Transverse colon (tissue), 4 donors: Measurements from ENCODE around the gene PSORS1C2.

ENCODE experiments used
- CTCF ChIP-seq, 5 experiments: fragments of 200-600 bp in 3 of 5; fragments of 450-650 bp in 2 of 5; sonication (generic) in 3 of 5; IDR thresholded peaks; 1 replicate in 2 of 5; 2 replicates in 3 of 5; pipeline ENCODE4 v1.5.1; 2016 to 2017; ENCODE audit warnings: antibody characterized with exemption in 5 of 5, inconsistent platforms in 3 of 5, mild to moderate bottlenecking in 2 of 5, moderate library complexity in 1 of 5
- POLR2A ChIP-seq: fragments of 450-650 bp; IDR thresholded peaks from one replicate; pipeline ENCODE4 v1.6.1; 2016; ENCODE audit warnings: antibody characterized with exemption, mild to moderate bottlenecking, moderate library complexity
- POLR2AphosphoS5 ChIP-seq, 3 donors: sonication (generic); formaldehyde crosslinking; IDR thresholded peaks; one replicate each; pipeline ENCODE4 v1.6.1; 2016; ENCODE audit warnings: antibody characterized with exemption in 3 of 3

DNA sequence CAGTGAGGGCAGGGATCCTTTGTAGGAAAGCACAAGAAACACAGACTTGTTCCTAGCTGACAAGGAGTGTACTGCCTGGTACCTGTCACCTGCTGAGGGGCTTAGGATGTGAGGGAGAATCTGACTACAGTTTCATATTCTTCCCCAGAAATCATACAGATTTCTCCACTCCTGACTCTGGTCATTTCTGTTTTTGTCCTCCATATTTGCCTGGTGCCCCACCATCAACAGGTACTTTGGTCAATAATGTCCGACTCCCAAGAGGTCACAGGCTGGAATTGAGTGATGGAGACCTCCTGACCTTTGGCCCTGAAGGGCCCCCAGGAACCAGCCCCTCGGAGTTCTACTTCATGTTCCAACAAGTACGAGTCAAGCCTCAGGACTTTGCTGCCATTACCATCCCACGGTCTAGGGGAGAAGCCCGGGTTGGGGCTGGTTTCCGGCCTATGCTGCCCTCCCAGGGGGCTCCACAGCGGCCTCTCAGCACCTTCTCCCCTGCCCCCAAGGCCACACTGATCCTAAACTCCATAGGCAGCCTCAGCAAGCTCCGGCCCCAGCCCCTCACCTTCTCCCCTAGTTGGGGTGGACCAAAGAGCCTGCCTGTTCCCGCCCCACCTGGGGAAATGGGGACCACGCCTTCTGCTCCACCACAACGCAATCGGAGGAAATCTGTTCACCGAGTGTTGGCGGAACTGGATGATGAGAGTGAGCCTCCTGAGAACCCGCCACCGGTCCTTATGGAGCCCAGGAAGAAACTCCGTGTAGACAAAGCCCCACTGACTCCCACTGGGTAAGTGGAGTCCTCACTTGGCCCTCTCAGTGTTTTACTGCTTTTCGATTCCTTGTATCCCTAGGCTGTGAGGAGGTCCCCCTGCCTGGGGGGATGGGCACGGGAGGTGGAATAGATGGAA is 22.6 kb upstream of the PSORS1C2 start:
- no peak for TF ChIP-seq POLR2AphosphoS5 (IDR thresholded peaks at IDR 0.05)
- TF ChIP-seq CTCF (IDR thresholded peaks at IDR 0.05): no peak
- no peak for TF ChIP-seq POLR2A
